ENCODE results near the gene EPN3. TPM values are rescaled to one million over a fixed set of nuclear protein-coding genes. Genes with fewer than 3 reads are reported as not detected.

Gene EPN3
- total RNA-seq, 1 donor from 2014 or later, result 1.2 TPM

DNA sequence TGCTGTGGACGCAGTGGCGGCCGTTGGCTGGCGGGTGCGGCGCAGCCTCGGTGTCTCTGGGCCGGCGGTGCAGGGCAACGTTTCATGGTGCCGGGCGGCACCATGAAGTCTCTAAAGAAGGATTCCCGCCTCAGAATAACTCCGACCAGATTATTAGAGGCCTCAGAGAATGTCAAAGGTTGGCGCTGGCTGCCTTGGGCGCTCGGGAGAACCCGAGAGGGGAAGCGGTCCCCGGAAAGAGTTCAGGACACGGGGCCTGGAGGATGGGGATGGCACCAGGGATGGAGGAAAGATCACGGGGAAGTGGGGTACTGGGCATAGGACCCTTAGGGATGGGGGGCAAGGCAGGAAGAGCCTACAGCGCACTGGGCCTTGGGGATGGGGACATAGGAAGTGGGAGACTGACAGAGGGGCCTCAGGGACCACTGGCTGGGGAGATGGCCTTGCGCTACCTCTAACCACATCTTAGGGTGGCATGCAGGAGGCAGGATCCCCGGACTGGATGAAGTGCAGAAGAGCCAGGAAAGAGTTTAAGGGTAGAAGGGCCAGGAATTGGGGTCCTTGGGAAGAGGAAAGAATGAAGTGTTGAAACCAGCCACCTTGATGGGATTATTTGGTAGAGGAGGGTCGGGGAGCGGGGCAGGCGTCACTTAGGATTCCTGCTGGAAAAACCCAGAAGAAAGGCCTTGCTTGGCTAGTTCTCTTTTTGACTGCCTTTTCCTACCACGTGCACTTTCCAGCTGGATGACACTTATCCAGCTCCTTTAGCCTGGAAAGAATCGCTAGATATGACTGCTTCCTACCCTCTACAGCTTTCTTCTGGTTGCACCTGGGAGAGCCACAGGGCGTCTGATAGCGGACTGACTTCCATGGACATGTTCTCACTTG is 23.7 kb upstream of the EPN3 start:
- no peak for DNase-seq (ENCODE audit: low spot score)

GRCh38 chr17:50511058-50511457 is 21.5 kb upstream of the EPN3 start:
- peak; percentile 39 for DNase-seq (ENCODE audit: low spot score)

- DNase-seq (ENCODE audit: low spot score), result no peak
These were observed 19.0 kb upstream of the EPN3 start for GRCh38 chr17:50513495-50513894.

DNA sequence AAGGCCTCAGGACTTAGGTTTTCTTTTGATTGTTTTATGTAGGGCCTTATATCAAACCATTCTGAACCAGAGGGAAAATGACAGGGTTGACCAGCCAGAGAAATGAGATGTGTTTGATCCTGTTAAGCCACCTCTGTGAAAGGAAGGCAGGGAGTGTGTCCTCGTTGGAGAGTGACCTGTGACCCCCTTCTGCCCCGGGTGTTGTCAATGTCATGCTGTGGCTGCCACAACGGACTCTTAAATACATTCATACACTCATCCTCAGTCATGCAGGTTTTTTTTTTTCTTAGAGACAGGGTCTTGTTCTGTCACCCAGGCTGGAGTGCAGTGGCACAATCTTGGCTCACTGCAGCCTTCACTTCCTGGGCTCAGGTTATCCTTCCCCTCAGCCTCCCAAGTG is 18.1 kb upstream of the EPN3 start:
- DNase-seq (ENCODE audit: low spot score), result no peak

DNA sequence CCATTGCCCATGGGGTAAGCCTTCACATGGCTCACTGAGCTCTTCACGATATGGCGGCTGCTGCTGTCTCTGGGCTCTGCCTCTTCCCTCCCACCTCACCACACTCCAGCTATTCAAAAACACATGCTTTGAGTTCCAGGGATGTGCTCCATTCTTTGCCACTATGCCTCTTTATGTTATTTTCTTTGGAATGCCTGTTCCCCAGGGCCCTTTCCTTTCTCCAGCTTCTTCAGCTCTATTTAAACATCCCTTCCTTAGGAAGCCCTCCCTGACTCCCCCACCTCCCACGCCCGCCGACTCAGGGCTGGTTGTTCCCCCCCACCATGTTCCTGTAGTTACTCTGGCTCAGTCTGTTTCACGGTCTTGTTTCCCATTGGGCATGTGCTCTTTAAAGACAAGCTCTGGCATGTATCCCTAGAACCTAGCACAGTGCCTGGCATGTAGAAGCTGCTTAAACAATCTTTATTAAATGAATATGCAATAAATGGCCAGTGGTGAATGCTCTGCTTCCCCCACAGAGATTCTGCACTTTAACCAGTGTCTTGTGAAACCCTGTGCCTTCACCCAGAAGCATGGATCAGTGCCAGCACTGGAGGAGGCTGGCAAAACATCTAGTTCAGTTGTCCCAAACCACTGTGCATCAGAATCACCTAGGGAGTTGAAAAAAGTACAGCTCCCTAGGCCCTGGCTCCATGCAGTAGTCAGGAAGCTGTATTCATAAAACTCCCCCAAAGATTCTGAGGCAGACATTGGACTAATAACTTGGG is 17.4 kb upstream of the EPN3 start:
- DNase-seq (ENCODE audit: low spot score), result no peak

DNA sequence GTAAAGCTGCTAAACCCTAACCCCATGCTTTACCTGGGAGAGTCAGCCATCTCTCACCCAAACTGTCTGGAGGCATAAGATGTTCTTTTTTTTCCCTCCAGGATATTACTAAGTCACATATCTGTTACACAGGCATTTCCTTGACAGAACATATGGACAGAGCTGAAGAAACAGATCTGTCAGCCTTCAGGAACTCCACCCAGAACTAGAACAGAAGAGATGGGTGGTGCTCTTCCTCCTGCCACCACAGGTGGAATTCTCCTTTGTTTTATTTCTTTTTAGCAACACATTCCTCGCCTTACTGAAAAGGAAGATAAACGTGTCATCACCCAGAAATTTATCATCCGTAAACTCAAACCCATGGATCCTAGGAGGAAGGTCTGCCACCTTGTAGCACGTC is 15.5 kb upstream of the EPN3 start:
- DNase-seq (ENCODE audit: low spot score), result no peak

DNA sequence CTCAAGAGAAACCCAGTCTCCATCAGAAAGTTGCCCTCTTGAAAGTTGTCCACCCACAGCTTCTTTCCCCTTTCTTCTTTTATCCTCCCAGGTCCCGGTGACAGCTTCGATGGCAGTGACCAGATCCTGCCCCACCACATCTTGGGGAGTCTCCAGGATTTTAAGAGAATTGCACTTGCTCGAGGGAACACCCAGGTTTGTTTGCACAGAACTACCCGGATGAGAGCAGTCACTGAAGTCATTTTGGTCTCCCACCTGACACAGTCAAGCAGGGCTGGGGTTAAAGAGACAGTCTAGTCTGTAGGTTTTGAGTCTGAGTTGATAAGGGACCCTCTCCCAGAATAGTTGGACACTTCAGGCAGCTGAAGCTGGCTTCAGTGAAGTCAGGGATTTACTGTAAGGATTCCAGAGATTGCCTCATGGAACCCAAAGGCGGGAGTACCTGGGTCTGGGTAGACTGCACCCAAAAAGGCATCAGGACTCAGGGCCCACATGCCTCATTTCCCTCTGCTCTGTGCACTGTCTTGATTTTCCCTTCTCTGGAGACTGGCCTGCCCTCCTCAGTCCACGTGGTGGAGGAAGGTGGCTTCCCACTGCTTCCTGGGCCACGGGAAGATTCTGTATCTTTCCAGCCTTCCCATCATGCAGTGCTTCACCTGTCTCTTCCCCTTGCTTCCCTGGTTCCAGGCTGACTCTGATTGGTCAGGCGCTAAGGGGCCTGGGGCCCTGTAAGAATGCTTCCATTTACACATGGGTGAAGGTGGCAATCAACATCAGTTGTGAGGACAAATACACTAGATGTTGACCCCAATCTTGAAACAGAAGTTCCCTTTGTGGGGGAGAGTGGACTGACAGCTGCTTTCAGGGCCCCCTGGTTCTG is 14.8 kb upstream of the EPN3 start:
- no peak for DNase-seq (ENCODE audit: low spot score)

GRCh38 chr17:50518384-50519023 is 14.0 kb upstream of the EPN3 start:
- DNase-seq (ENCODE audit: low spot score), result no peak

DNA sequence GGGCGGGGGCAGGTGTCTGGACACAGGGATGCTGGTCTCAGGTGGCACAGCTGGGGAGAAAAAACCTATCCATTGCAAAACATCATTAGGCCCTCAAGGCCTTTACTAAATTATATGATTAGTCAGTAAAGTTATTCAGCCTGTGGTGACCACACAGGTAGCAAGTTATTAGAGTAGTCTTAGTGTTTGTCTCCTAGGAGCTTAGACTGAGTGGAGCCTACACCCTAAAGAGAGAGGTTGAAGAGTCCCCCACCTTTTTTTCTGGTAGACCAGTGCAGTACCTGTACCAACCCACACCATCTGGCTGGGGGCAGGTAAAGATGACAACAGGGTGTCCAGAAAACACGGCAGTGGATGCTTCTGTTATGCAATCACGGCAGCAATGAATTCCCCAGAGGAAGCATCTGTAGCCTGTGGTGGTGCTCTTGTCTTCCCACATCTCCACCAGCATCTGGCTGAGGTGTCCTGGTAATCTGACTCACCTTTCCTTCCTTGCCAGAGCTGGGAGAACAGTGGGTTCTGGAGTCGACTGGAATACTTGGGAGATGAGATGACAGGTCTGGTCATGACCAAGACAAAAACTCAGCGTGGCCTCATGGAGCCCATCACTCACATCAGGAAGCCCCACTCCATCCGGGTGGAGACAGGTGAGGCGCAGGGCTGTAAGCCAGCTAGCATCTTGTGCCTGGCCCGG is 13.2 kb upstream of the EPN3 start:
- DNase-seq (ENCODE audit: low spot score), result no peak

- DNase-seq (ENCODE audit: low spot score), result no peak
These were observed 12.1 kb upstream of the EPN3 start for GRCh38 chr17:50520483-50520882.

GRCh38 chr17:50521514-50521913 is 11.0 kb upstream of the EPN3 start:
- no peak for DNase-seq (ENCODE audit: low spot score)

DNA sequence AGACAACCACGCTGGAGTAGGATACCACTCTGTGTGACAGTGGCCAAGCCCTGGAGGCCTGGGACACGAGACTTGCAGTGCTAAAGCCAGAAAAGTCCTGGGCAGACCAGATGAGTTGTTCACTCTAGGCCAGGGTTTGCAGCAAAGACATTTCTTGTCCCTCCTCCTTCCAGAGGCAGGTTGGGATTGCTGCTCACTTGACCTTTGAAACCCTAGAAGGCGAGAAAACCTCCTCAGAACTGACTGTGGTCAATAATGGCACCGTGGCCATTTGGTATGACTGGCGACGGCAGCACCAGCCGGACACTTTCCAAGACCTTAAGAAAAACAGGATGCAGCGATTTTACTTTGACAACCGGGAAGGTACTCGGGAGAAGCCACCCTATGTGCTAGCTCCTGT is 9.8 kb upstream of the EPN3 start:
- no peak for DNase-seq (ENCODE audit: low spot score)

GRCh38 chr17:50523208-50523607 is 9.3 kb upstream of the EPN3 start:
- no peak for DNase-seq (ENCODE audit: low spot score)

GRCh38 chr17:50524838-50525237 is 7.7 kb upstream of the EPN3 start:
- no peak for DNase-seq (ENCODE audit: low spot score)

GRCh38 chr17:50527155-50527762 is 5.3 kb upstream of the EPN3 start:
- DNase-seq (ENCODE audit: low spot score), result no peak

GRCh38 chr17:50527949-50528474 is 4.5 kb upstream of the EPN3 start:
- DNase-seq (ENCODE audit: low spot score), result no peak

GRCh38 chr17:50529849-50530248 is 2.7 kb upstream of the EPN3 start:
- DNase-seq (ENCODE audit: low spot score), result no peak

DNA sequence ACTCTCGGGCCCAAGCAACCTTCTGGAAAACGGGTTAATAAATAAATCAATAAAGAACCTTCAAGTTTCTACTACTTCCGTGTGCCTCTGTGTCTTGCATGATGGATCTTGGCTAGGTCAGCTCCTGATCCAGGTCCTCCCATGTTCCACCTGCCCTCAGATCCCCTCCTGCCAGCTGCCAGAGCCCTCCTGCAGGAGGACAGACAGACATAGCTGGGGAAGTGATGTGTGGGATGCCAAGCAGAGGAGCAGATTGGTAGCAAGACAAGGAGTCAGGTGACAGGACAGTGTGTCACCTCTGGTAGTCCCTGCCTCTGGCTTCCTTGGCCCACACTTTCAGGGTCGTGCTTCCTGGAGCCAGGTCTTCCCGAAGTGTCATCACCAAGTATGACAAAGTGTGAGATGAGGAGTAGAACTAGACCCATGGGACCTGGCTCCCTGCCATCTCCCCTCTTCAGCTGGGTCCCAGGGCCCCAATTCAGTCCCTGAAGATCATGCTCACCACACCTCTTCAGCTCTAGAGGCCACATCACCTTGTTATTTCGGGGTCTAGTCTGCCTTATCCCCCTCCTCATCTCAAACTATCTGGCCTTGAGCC is 1.0 kb upstream of the EPN3 start:
- DNase-seq (ENCODE audit: low spot score), result no peak

DNA sequence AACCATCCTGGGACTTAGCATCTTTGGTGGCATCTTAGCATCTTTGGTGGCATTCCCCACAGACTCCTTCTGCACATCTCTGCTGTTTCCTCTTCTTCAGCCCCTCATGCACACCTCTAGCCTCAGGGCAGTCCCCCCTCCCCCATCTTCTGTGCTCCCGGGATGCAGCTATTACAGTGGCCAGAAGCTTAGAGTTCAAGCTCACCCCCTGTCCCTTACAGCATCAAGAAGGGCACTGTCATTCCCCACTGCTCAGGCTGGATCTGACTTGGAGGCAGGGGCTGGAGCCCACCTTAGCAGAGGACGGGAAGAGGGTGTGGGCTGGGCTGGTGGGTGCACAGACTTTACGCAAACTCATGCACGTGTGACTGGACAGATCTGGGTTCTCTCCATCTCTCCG is 650 bp downstream of the EPN3 start:
- no peak for DNase-seq (ENCODE audit: low spot score)

- peak; percentile 74 for DNase-seq (ENCODE audit: low spot score)
These were observed 1.2 kb downstream of the EPN3 start for GRCh38 chr17:50533720-50534148.

Data from umbilical cord (tissue), 2 donors.